NCI-H748 (cell line): ENCODE data around the gene NTRK3.
A peak's percentile ranks its signal among the peaks of the same experiment; 100 is the strongest.
"Not testable (repeated sequence)": the region's sequence is repeated elsewhere in the genome, so short reads cannot be mapped to it uniquely, and the experiment has no call there.

ENCODE experiments used
- DNase-seq: peaks from one replicate; lab custom pipeline; 2025; ENCODE audit not compliant: unreplicated experiment; lab: John Stamatoyannopoulos, UW

The NTRK3 gene

GRCh38 chr15:88038261-88038660 is 218.3 kb downstream of the NTRK3 start:
- DNase-seq, result no peak

- no peak for DNase-seq
Observed at GRCh38 chr15:88036154-88036839, 220.2 kb downstream of the NTRK3 start.

- no peak for DNase-seq
Observed at GRCh38 chr15:88035381-88035780, 221.2 kb downstream of the NTRK3 start.

- not testable (repeated sequence) for DNase-seq
Observed at GRCh38 chr15:88033421-88033820, 223.1 kb downstream of the NTRK3 start.

- no peak for DNase-seq
Observed at GRCh38 chr15:88032787-88033186, 223.8 kb downstream of the NTRK3 start.

GRCh38 chr15:88031461-88031860 is 225.1 kb downstream of the NTRK3 start:
- DNase-seq, result no peak

GRCh38 chr15:88029696-88030095 is 226.8 kb downstream of the NTRK3 start:
- no peak for DNase-seq

- peak; percentile 6 for DNase-seq
Observed at GRCh38 chr15:88028024-88028423, 228.5 kb downstream of the NTRK3 start.

- DNase-seq, result peak; percentile 90
Observed at GRCh38 chr15:88023914-88024313, 232.6 kb downstream of the NTRK3 start.

GRCh38 chr15:88022716-88023115 is 233.8 kb downstream of the NTRK3 start:
- DNase-seq, result peak; percentile 80

- no peak for DNase-seq
Observed at GRCh38 chr15:88021601-88022000, 234.9 kb downstream of the NTRK3 start.

- DNase-seq, result no peak
Observed at GRCh38 chr15:88020806-88021205, 235.7 kb downstream of the NTRK3 start.

- DNase-seq, result no peak
Observed at GRCh38 chr15:88019656-88020055, 236.9 kb downstream of the NTRK3 start.

GRCh38 chr15:88018869-88019641 is 237.5 kb downstream of the NTRK3 start:
- no peak for DNase-seq

- DNase-seq, result no peak
Observed at GRCh38 chr15:88017753-88018152, 238.8 kb downstream of the NTRK3 start.

GRCh38 chr15:88016406-88016805 is 240.1 kb downstream of the NTRK3 start:
- DNase-seq, result no peak

- no peak for DNase-seq
Observed at GRCh38 chr15:88015228-88015860, 241.2 kb downstream of the NTRK3 start.

- no peak for DNase-seq
Observed at GRCh38 chr15:88014454-88015160, 241.9 kb downstream of the NTRK3 start.

GRCh38 chr15:88013111-88013510 is 243.4 kb downstream of the NTRK3 start:
- DNase-seq, result no peak

- DNase-seq, result no peak
Observed at GRCh38 chr15:88012688-88013087, 243.9 kb downstream of the NTRK3 start.

- DNase-seq, result no peak
Observed at GRCh38 chr15:88012233-88012632, 244.3 kb downstream of the NTRK3 start.
